D721Med (cell line): ENCODE data around the gene TRAPPC3L.

Experiments used
- DNase-seq: peaks from one replicate; pipeline ENCODE4 v3.0.0; 2011; ENCODE audit warnings: low spot score; ENCODE audit not compliant: insufficient read length
- FAIRE-seq: peaks from 2 replicates; lab custom pipeline; 2011; peaks lifted over from hg19 to GRCh38; lab: Jason Lieb, UNC
- CTCF ChIP-seq: IDR thresholded peaks from 2 replicates; pipeline ENCODE4 v1.5.1; 2012; ENCODE audit warnings: mild to moderate bottlenecking, control low read depth; ENCODE audit not compliant: insufficient read depth; ENCODE audit errors: missing control alignments

The TRAPPC3L gene

GRCh38 chr6:116446399-116446798 is 99.1 kb downstream of the TRAPPC3L start:
- no peak for DNase-seq
- no peak for FAIRE-seq

GRCh38 chr6:116445102-116445501 is 100.4 kb downstream of the TRAPPC3L start:
- FAIRE-seq = no peak
- no peak for DNase-seq
- TF ChIP-seq CTCF = no peak

More at GRCh38 chr6:116446399-116446798, 99.1 kb downstream of the TRAPPC3L start:
- TF ChIP-seq CTCF = no peak
